H9 (cell line): ENCODE results near the gene GPC3. TPM values are rescaled to one million over a fixed set of nuclear protein-coding genes. Genes with fewer than 3 reads are reported as not detected.

Source experiments
- DNase-seq: peaks from one replicate; pipeline ENCODE4 v3.0.0-alpha.2; 2017
- H2AFZ ChIP-seq: one replicate; pipeline ENCODE4 v1.6.1; 2013; ENCODE audit warnings: mild to moderate bottlenecking, low read length, control low read depth, moderate library complexity
- H2AK5ac ChIP-seq: 2 replicates; pipeline ENCODE4 v1.6.1; 2013; ENCODE audit warnings: low read length, control low read depth, mixed read lengths; ENCODE audit not compliant: insufficient read length
- H2BK120ac ChIP-seq: one replicate; pipeline ENCODE4 v1.6.1; 2013; ENCODE audit warnings: low read depth, mild to moderate bottlenecking, low read length, control low read depth, inconsistent platforms; ENCODE audit not compliant: poor library complexity, severe bottlenecking
- H2BK12ac ChIP-seq: 2 replicates; pipeline ENCODE4 v1.6.1; 2013; ENCODE audit warnings: low read length, control low read depth, mixed read lengths, low read depth; ENCODE audit not compliant: insufficient read length
- H2BK15ac ChIP-seq: 2 replicates; pipeline ENCODE4 v1.6.1; 2013; ENCODE audit warnings: low read depth, low read length, control low read depth
- H2BK20ac ChIP-seq: one replicate; pipeline ENCODE4 v1.6.1; 2013; ENCODE audit warnings: low read depth, mild to moderate bottlenecking, low read length, control low read depth, inconsistent platforms; ENCODE audit not compliant: poor library complexity, severe bottlenecking
- H2BK5ac ChIP-seq: 2 replicates; pipeline ENCODE4 v1.6.1; 2013; ENCODE audit warnings: low read length, control low read depth, mixed read lengths; ENCODE audit not compliant: insufficient read length
- H3K14ac ChIP-seq: 2 replicates; pipeline ENCODE4 v1.6.1; 2013; ENCODE audit warnings: low read length, control low read depth; ENCODE audit not compliant: insufficient read depth
- H3K18ac ChIP-seq: 2 replicates; pipeline ENCODE4 v1.6.1; 2013; ENCODE audit warnings: low read depth, mild to moderate bottlenecking, mixed read lengths, low read length, control low read depth; ENCODE audit not compliant: insufficient read length
- H3K23ac ChIP-seq: 2 replicates; pipeline ENCODE4 v1.6.1; 2013; ENCODE audit warnings: low read length, control low read depth, mixed read lengths, low read depth; ENCODE audit not compliant: insufficient read length
- H3K23me2 ChIP-seq: 2 replicates; pipeline ENCODE4 v1.6.1; 2013; ENCODE audit warnings: low read depth, mild to moderate bottlenecking, mixed read lengths, low read length, control low read depth; ENCODE audit not compliant: insufficient read length, poor library complexity, severe bottlenecking
- H3K27ac ChIP-seq: 2 replicates; pipeline ENCODE4 v1.5.1; 2013; ENCODE audit warnings: low read length, control low read depth, mixed read lengths, low read depth; ENCODE audit not compliant: insufficient read length
- H3K27me3 ChIP-seq: 2 replicates; pipeline ENCODE4 v1.6.1; 2013; ENCODE audit warnings: low read length, control low read depth, inconsistent platforms; ENCODE audit not compliant: insufficient read depth
- H3K4ac ChIP-seq: 2 replicates; pipeline ENCODE4 v1.6.1; 2013; ENCODE audit warnings: low read depth, mild to moderate bottlenecking, control low read depth, inconsistent platforms, low read length, moderate library complexity
- H3K4me1 ChIP-seq: 2 replicates; pipeline ENCODE4 v1.6.1; 2013; ENCODE audit warnings: low read length, control low read depth, inconsistent platforms; ENCODE audit not compliant: insufficient read depth
- H3K4me2 ChIP-seq: 2 replicates; pipeline ENCODE4 v1.6.1; 2013; ENCODE audit warnings: low read length, control low read depth, mixed read lengths; ENCODE audit not compliant: insufficient read length, insufficient read depth
- H3K56ac ChIP-seq: 2 replicates; pipeline ENCODE4 v1.6.1; 2013; ENCODE audit warnings: low read depth, mild to moderate bottlenecking, mixed read lengths, low read length, control low read depth; ENCODE audit not compliant: insufficient read length
- H3K79me1 ChIP-seq: 2 replicates; pipeline ENCODE4 v1.6.1; 2013; ENCODE audit warnings: low read depth, mild to moderate bottlenecking, moderate library complexity, low read length, control low read depth, inconsistent platforms; ENCODE audit not compliant: insufficient read depth, poor library complexity, severe bottlenecking
- H3K79me2 ChIP-seq: 2 replicates; pipeline ENCODE4 v1.6.1; 2013; ENCODE audit warnings: low read length, control low read depth, inconsistent platforms; ENCODE audit not compliant: insufficient read depth
- H3K9ac ChIP-seq: 2 replicates; pipeline ENCODE4 v1.6.1; 2013; ENCODE audit warnings: low read length, control low read depth, mixed read lengths; ENCODE audit not compliant: insufficient read length; ENCODE audit errors: extremely low read depth
- H3K9me3 ChIP-seq: one replicate; pipeline ENCODE4 v1.6.1; 2013; ENCODE audit warnings: low read depth, low read length, inconsistent platforms; ENCODE audit not compliant: control insufficient read depth
- H3T11ph ChIP-seq: one replicate; pipeline ENCODE4 v1.6.1; 2013; ENCODE audit warnings: mild to moderate bottlenecking, low read length, control low read depth, inconsistent platforms
- H4K20me1 ChIP-seq: one replicate; pipeline ENCODE4 v1.6.1; 2013; ENCODE audit not compliant: control insufficient read depth, insufficient read length, insufficient read depth
- H4K5ac ChIP-seq: 2 replicates; pipeline ENCODE4 v1.6.1; 2013; ENCODE audit warnings: low read depth, mild to moderate bottlenecking, mixed read lengths, low read length, control low read depth; ENCODE audit not compliant: insufficient read length
- H4K8ac ChIP-seq: replicated peaks from 2 replicates; pipeline ENCODE4 v1.6.1; 2013; ENCODE audit warnings: low read length, control low read depth, mixed read lengths, low read depth; ENCODE audit not compliant: insufficient read length
- H4K91ac ChIP-seq: 2 replicates; pipeline ENCODE4 v1.6.1; 2013; ENCODE audit warnings: low read depth, mild to moderate bottlenecking, moderate library complexity, mixed read lengths, low read length, control low read depth; ENCODE audit not compliant: insufficient read length
- H3K27ac Mint-ChIP-seq, 3 experiments: 2 replicates in 2 of 3; 3 replicates in 1 of 3; pipeline ENCODE4 v1.8.0; 2020 to 2021; ENCODE audit warnings: mixed read lengths in 3 of 3, mild to moderate bottlenecking in 1 of 3, moderate library complexity in 1 of 3
- H3K27me3 Mint-ChIP-seq: 2 replicates; pipeline ENCODE4 v1.8.0; 2021; ENCODE audit warnings: low read depth, mild to moderate bottlenecking, moderate library complexity, mixed read lengths
- H3K36me3 Mint-ChIP-seq, 3 experiments: 2 replicates in 2 of 3; 3 replicates in 1 of 3; pipeline ENCODE4 v1.8.0; 2020 to 2021; ENCODE audit warnings: low read depth in 3 of 3, mixed read lengths in 3 of 3; ENCODE audit not compliant: insufficient read depth in 1 of 3
- H3K4me1 Mint-ChIP-seq, 2 experiments: 2 replicates each; pipeline ENCODE4 v1.8.0; 2020; ENCODE audit warnings: mixed read lengths in 2 of 2
- H3K4me3 Mint-ChIP-seq, 2 experiments: 2 replicates in 1 of 2; 3 replicates in 1 of 2; pipeline ENCODE4 v1.8.0; 2020 to 2021; ENCODE audit warnings: mild to moderate bottlenecking in 2 of 2, mixed read lengths in 2 of 2, moderate library complexity in 1 of 2
- H3K9me3 Mint-ChIP-seq, 2 experiments: 2 replicates in 1 of 2; 3 replicates in 1 of 2; pipeline ENCODE4 v1.8.0; 2020; ENCODE audit warnings: mild to moderate bottlenecking in 2 of 2, mixed read lengths in 2 of 2, moderate library complexity in 1 of 2
- CTCF ChIP-seq: fragments of 200-600 bp; sonication (generic); conservative IDR thresholded peaks from 3 replicates; pipeline ENCODE4 v1.8.0; 2021; ENCODE audit warnings: antibody characterized with exemption, mild to moderate bottlenecking
- WGBS: extraction: QIAGEN DNeasy Blood & Tissue Kit; methylation state at CpG from one replicate; pipeline ENCODE4 v1.1.7; 2013; ENCODE audit warnings: missing lambda C conversion rate, low lambda C conversion rate, mixed read lengths; ENCODE audit not compliant: insufficient read length; ENCODE audit errors: extremely low coverage; 5-methylcytosine and 5-hydroxymethylcytosine counted together
- total RNA-seq: library from RNA; stranded (reverse); gene quantifications from 2 replicates; pipeline ENCODE4 v1.2.1, GENCODE V29; 2021

Gene GPC3
- total RNA-seq, 1 experiment from 2014 or later, result 108 TPM

- H3K4me1 Mint-ChIP-seq, result peaks cover 12 to 15% of the 10 kb centered on the region in 2 experiments
- no peak overlapping the region for H3K27ac ChIP-seq
- TF ChIP-seq CTCF, result no peak
- H4K8ac ChIP-seq, result no peak overlapping the region
- H3K4me3 Mint-ChIP-seq, result no peak overlapping the region
- no peak overlapping the region for H3K27ac Mint-ChIP-seq
- no peaks in the 10 kb centered on the region for H3K27me3 ChIP-seq
- no peak for DNase-seq
- peaks cover 0 to 3% of the 10 kb centered on the region in 2 experiments; a peak in 2 of 5 replicates for H3K9me3 Mint-ChIP-seq
- no peak overlapping the region for H2BK20ac ChIP-seq
- H2AK5ac ChIP-seq, result no peak overlapping the region
- H3K36me3 Mint-ChIP-seq, result peaks cover 2 to 13% (median 7%) of the 10 kb centered on the region in 3 experiments; a peak in 6 of 7 replicates
- H4K20me1 ChIP-seq, result no peaks in the 10 kb centered on the region
- no peak overlapping the region for H2BK120ac ChIP-seq
- no peaks in the 10 kb centered on the region for H3K27me3 Mint-ChIP-seq
- no peak overlapping the region for H4K91ac ChIP-seq
- no peaks in the 10 kb centered on the region for H3K4me1 ChIP-seq
- no peak overlapping the region for H3K4me2 ChIP-seq
- H3K4ac ChIP-seq, result no peak overlapping the region
- WGBS, result no CpG with 5 or more reads among the region's 4 CpGs
- H3K23ac ChIP-seq, result no peak overlapping the region
- H3K79me1 ChIP-seq, result no peaks in the 10 kb centered on the region
- H2BK5ac ChIP-seq, result no peak overlapping the region
- no peak overlapping the region for H4K5ac ChIP-seq
- H3K23me2 ChIP-seq, result no peaks in the 10 kb centered on the region
- no peak overlapping the region for H3T11ph ChIP-seq
- no peak overlapping the region for H2AFZ ChIP-seq
- no peak overlapping the region for H3K56ac ChIP-seq
- H3K18ac ChIP-seq, result no peak overlapping the region
- H3K79me2 ChIP-seq, result no peaks in the 10 kb centered on the region
- H3K14ac ChIP-seq, result no peak overlapping the region
- H2BK12ac ChIP-seq, result no peak overlapping the region
- H2BK15ac ChIP-seq, result no peak overlapping the region
- no peaks in the 10 kb centered on the region for H3K9me3 ChIP-seq
- H3K9ac ChIP-seq, result no peak overlapping the region
These were observed 384.3 kb downstream of the GPC3 start for GRCh38 chrX:133601116-133601515.
